Mesenchymal stem cell (in vitro differentiated cells and primary cell): ENCODE measurements around the gene POLR1B.

Source experiments
- DNase-seq: peaks from one replicate; pipeline ENCODE4 v3.0.0-alpha.2; 2013
- H2AFZ ChIP-seq: one replicate; pipeline ENCODE4 v1.6.1; 2013; ENCODE audit warnings: low read depth, mild to moderate bottlenecking, control low read depth, inconsistent platforms, low read length, moderate library complexity
- H2AK5ac ChIP-seq: 2 replicates; pipeline ENCODE4 v1.6.1; 2013; ENCODE audit warnings: low read length, moderate library complexity, mild to moderate bottlenecking, inconsistent platforms; ENCODE audit not compliant: severe bottlenecking
- H2BK120ac ChIP-seq: one replicate; pipeline ENCODE4 v1.6.1; 2013; ENCODE audit warnings: low read depth, mild to moderate bottlenecking, inconsistent platforms, low read length, moderate library complexity
- H2BK12ac ChIP-seq, 2 experiments: one replicate each; pipeline ENCODE4 v1.6.1; 2013; ENCODE audit warnings: inconsistent platforms in 2 of 2, low read length in 2 of 2, mild to moderate bottlenecking in 2 of 2, moderate library complexity in 2 of 2, control low read depth in 1 of 2
- H2BK15ac ChIP-seq: one replicate; pipeline ENCODE4 v1.6.1; 2013; ENCODE audit warnings: mild to moderate bottlenecking, low read depth, inconsistent platforms; ENCODE audit not compliant: poor library complexity, severe bottlenecking
- H2BK5ac ChIP-seq: 2 replicates; pipeline ENCODE4 v1.6.1; 2013; ENCODE audit warnings: low read depth, mild to moderate bottlenecking, low read length, control low read depth, inconsistent platforms; ENCODE audit not compliant: poor library complexity, severe bottlenecking
- H3K14ac ChIP-seq, 2 experiments: one replicate each; pipeline ENCODE4 v1.6.1; 2013; ENCODE audit warnings: inconsistent platforms in 2 of 2, low read length in 2 of 2, control low read depth in 1 of 2, mild to moderate bottlenecking in 1 of 2, moderate library complexity in 1 of 2
- H3K18ac ChIP-seq, 2 experiments: one replicate each; pipeline ENCODE4 v1.6.1; 2013; ENCODE audit warnings: inconsistent platforms in 2 of 2, low read length in 2 of 2, control low read depth in 1 of 2, low read depth in 1 of 2, mild to moderate bottlenecking in 1 of 2
- H3K23ac ChIP-seq, 2 experiments: one replicate each; pipeline ENCODE4 v1.6.1; 2013; ENCODE audit warnings: inconsistent platforms in 2 of 2, low read length in 2 of 2, mild to moderate bottlenecking in 2 of 2, moderate library complexity in 2 of 2, control low read depth in 1 of 2
- H3K27ac ChIP-seq: 2 replicates; pipeline ENCODE4 v1.5.1; 2013; ENCODE audit warnings: mild to moderate bottlenecking, moderate library complexity, low read length, control low read depth, inconsistent platforms; ENCODE audit not compliant: poor library complexity, severe bottlenecking
- H3K27me3 ChIP-seq, 2 experiments: 2 replicates each; pipeline versions ENCODE4 v1.6.1 to v1.7.0; 2013; ENCODE audit warnings: low read length in 2 of 2, mild to moderate bottlenecking in 2 of 2, moderate library complexity in 2 of 2, control low read depth in 1 of 2, inconsistent platforms in 1 of 2; ENCODE audit not compliant: control insufficient read depth in 1 of 2, insufficient read depth in 1 of 2
- H3K36me3 ChIP-seq, 2 experiments: 2 replicates each; pipeline versions ENCODE4 v1.6.1 to v1.7.0; 2013; ENCODE audit warnings: low read length in 2 of 2, control low read depth in 1 of 2, inconsistent platforms in 1 of 2, low read depth in 1 of 2, mild to moderate bottlenecking in 1 of 2; ENCODE audit not compliant: insufficient read depth in 2 of 2, control insufficient read depth in 1 of 2
- H3K4ac ChIP-seq, 2 experiments: one replicate each; pipeline ENCODE4 v1.6.1; 2013; ENCODE audit warnings: inconsistent platforms in 2 of 2, low read length in 2 of 2, mild to moderate bottlenecking in 2 of 2, moderate library complexity in 2 of 2, control low read depth in 1 of 2, low read depth in 1 of 2
- H3K4me1 ChIP-seq: 2 replicates; pipeline ENCODE4 v1.6.1; 2013; ENCODE audit warnings: low read depth, low read length, control low read depth; ENCODE audit not compliant: control insufficient read depth, insufficient read depth
- H3K4me2 ChIP-seq: 2 replicates; pipeline ENCODE4 v1.6.1; 2013; ENCODE audit warnings: low read length, mild to moderate bottlenecking, inconsistent platforms; ENCODE audit not compliant: poor library complexity, severe bottlenecking
- H3K4me3 ChIP-seq, 2 experiments: 2 replicates each; pipeline versions ENCODE4 v1.5.1 to v1.7.0; 2013; ENCODE audit warnings: low read length in 2 of 2, mild to moderate bottlenecking in 2 of 2, control low read depth in 1 of 2, low read depth in 1 of 2; ENCODE audit not compliant: insufficient read depth in 1 of 2
- H3K79me1 ChIP-seq: replicated peaks from 2 replicates; pipeline ENCODE4 v1.6.1; 2013; ENCODE audit warnings: mild to moderate bottlenecking, control low read depth, low read length, inconsistent platforms; ENCODE audit not compliant: poor library complexity, severe bottlenecking
- H3K9ac ChIP-seq: 2 replicates; pipeline ENCODE4 v1.7.0; 2013; ENCODE audit warnings: mild to moderate bottlenecking, low read length, moderate library complexity
- H3K9me3 ChIP-seq: 2 replicates; pipeline ENCODE4 v1.7.0; 2013; ENCODE audit warnings: mild to moderate bottlenecking, low read length; ENCODE audit not compliant: control insufficient read depth
- H4K8ac ChIP-seq: one replicate; pipeline ENCODE4 v1.6.1; 2013; ENCODE audit warnings: inconsistent platforms, mild to moderate bottlenecking, low read length, moderate library complexity
- H4K91ac ChIP-seq: one replicate; pipeline ENCODE4 v1.6.1; 2013; ENCODE audit warnings: mild to moderate bottlenecking, low read length, inconsistent platforms
- WGBS: methylation state at CpG from one replicate; pipeline ENCODE4 v1.1.7; 2013; ENCODE audit warnings: mixed read lengths; 5-methylcytosine and 5-hydroxymethylcytosine counted together

The POLR1B gene

DNA sequence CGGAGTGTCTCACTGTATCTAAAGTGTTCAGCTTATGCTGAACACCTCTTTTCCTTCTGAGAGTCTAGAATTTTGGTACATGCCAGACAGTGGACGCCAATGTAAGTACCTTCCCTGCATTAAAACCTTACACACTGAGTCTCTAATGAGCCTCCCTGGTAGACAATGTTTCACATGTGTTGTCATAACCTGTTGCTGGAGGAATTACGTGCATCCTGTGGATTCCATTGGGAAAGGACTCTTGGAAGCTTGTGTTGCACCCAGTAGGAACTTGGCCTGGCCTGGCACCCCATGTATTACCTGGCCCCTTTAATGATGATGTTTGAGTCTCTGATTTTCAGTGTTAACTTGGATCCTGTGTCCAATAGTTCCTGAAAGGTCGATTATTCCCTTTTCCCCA, 62.7 kb downstream of the POLR1B start:
- H3K4me1 ChIP-seq = no peaks in the 10 kb centered on the region
- H3K4me3 ChIP-seq = no peak overlapping the region
- no peaks in the 10 kb centered on the region for H3K9me3 ChIP-seq
- H4K8ac ChIP-seq = no peak overlapping the region
- H2BK15ac ChIP-seq = no peak overlapping the region
- no peak overlapping the region for H3K4ac ChIP-seq
- no peaks in the 10 kb centered on the region for H3K27me3 ChIP-seq
- H3K9ac ChIP-seq = no peak overlapping the region
- no peak overlapping the region for H3K23ac ChIP-seq
- no peak overlapping the region for H2BK5ac ChIP-seq
- H3K36me3 ChIP-seq = no peaks in the 10 kb centered on the region
- H3K14ac ChIP-seq = no peak overlapping the region
- no peak overlapping the region for H3K18ac ChIP-seq
- no peak overlapping the region for H4K91ac ChIP-seq
- no peak overlapping the region for H2BK120ac ChIP-seq
- H3K79me1 ChIP-seq = no peaks in the 10 kb centered on the region
- no peak overlapping the region for H2BK12ac ChIP-seq
- 89% methylated on average over 3 of the region's 4 CpGs for WGBS
- no peak overlapping the region for H3K4me2 ChIP-seq
- H3K27ac ChIP-seq = no peak overlapping the region
- DNase-seq = no peak
- no peak overlapping the region for H2AK5ac ChIP-seq
- H2AFZ ChIP-seq = no peak overlapping the region

DNA sequence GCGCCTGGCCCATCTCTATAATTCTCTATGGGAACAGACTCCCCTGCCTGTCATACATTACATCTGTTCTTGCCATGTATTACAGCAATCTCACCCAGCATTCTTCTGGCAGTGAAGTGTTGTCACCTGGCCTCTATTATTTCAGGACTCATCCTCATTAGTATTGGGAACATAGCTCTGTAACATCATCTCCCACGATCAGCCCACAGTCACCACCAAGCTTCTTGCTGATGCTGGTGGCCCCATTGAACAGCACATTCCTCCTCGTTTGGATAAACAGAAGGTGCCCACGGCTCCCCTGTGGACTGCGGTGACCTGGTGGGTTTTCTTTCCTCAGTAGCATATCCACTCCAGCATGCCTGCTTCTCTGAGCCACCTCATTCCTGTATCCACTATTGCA, 63.7 kb downstream of the POLR1B start:
- Histone ChIP-seq H3K36me3 (no peaks in the 10 kb centered on the region), H4K91ac (no peak overlapping the region)

DNA sequence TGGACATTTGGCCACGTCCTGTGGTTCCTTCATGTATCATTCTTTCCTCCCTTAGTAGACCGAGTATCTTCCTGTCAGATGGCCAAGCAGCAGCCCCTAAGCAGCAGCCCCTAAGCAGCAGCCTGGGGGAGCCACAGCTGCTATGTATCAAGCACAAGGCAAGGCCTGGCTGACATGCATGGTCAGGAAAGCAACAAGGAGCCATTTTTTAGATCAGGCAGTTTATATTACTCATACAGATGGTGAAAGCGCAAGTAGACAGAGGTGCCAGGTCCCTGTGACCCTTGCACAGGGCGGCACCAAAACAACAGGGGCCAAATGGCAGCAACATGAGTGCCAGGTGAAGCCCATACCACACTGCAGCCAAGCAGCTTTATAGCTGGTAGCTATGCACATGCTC, 64.3 kb downstream of the POLR1B start:
- no peak overlapping the region for H3K9ac ChIP-seq
- no peak overlapping the region for H3K23ac ChIP-seq
- no peak overlapping the region for H3K18ac ChIP-seq
- no peak overlapping the region for H2AK5ac ChIP-seq
- no peaks in the 10 kb centered on the region for H3K9me3 ChIP-seq
- no peak overlapping the region for H2BK120ac ChIP-seq
- no peak overlapping the region for H3K4me3 ChIP-seq
- H3K27ac ChIP-seq = no peak overlapping the region
- H4K8ac ChIP-seq = peak overlapping the region; percentile 59
- H3K36me3 ChIP-seq = no peaks in the 10 kb centered on the region
- H3K79me1 ChIP-seq = no peaks in the 10 kb centered on the region
- H3K14ac ChIP-seq = no peak overlapping the region
- H2BK5ac ChIP-seq = no peak overlapping the region
- H2BK12ac ChIP-seq = no peak overlapping the region
- no peak overlapping the region for H2AFZ ChIP-seq
- no peak for DNase-seq
- no peak overlapping the region for H3K4ac ChIP-seq
- no peaks in the 10 kb centered on the region for H3K4me1 ChIP-seq
- WGBS = 79% methylated on average over 4 of the region's 4 CpGs
- no peak overlapping the region for H4K91ac ChIP-seq
- H3K27me3 ChIP-seq = no peaks in the 10 kb centered on the region
- no peak overlapping the region for H3K4me2 ChIP-seq
- H2BK15ac ChIP-seq = no peak overlapping the region

More for the DNA sequence above, 63.7 kb downstream of the POLR1B start:
- H2BK12ac ChIP-seq = no peak overlapping the region
- H2BK5ac ChIP-seq = no peak overlapping the region
- no peak overlapping the region for H3K18ac ChIP-seq
- H3K23ac ChIP-seq = no peak overlapping the region
- no peak overlapping the region for H3K4me2 ChIP-seq
- H3K4me3 ChIP-seq = no peak overlapping the region
- H3K14ac ChIP-seq = no peak overlapping the region
- H3K4me1 ChIP-seq = no peaks in the 10 kb centered on the region
- H3K27me3 ChIP-seq = no peaks in the 10 kb centered on the region
- WGBS = 81% methylated on average over 5 of the region's 5 CpGs
- no peak overlapping the region for H3K9ac ChIP-seq
- H3K9me3 ChIP-seq = no peaks in the 10 kb centered on the region
- H4K8ac ChIP-seq = no peak overlapping the region
- no peak overlapping the region for H3K4ac ChIP-seq
- no peak overlapping the region for H2AK5ac ChIP-seq
- no peak overlapping the region for H2BK120ac ChIP-seq
- no peak overlapping the region for H2BK15ac ChIP-seq
- DNase-seq = no peak
- no peak overlapping the region for H2AFZ ChIP-seq
- no peaks in the 10 kb centered on the region for H3K79me1 ChIP-seq
- H3K27ac ChIP-seq = no peak overlapping the region

DNA sequence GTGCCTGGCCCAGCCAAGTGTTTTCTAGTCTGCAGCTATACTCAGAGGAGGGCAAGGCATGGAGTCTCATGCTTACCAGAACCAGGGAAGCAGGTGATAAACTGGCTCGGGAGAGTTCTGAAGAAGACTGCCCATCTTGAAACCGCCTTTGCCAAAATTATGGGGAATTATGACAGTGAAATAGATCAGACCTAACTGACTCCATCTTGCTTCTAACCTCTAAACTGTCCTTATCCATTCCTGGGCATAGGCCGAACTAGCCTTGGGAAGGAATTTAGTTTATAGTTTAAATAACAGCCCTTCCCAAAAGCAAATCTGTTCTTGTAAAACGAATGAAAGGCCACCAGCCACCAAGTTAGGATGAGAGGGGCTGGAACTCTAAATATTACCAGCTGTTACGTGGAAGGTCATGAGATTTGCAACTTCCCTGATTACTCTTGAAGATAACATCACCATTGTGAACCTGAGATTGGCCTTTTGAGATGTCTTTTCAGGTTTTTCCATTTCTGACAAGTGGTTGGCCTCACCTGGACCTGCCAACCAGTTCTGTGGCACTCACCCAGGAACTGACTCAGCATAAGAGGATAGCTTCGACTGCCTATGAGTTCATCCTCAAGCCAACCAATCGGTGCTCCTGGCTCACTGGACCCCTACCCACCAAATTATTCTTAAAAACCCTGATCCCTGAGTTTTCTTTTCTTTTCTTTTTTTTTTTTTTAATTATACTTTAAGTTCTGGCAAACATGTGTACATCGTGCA, 65.6 kb downstream of the POLR1B start:
- H4K91ac ChIP-seq = no peak overlapping the region
- H3K14ac ChIP-seq = no peak overlapping the region
- no peak overlapping the region for H3K4ac ChIP-seq
- no peak overlapping the region for H2AFZ ChIP-seq
- no peaks in the 10 kb centered on the region for H3K27me3 ChIP-seq
- no peak overlapping the region for H3K18ac ChIP-seq
- H3K9ac ChIP-seq = no peak overlapping the region
- DNase-seq = no peak
- no peak overlapping the region for H3K23ac ChIP-seq
- WGBS = 85% methylated on average over 6 of the region's 8 CpGs
- H3K79me1 ChIP-seq = no peaks in the 10 kb centered on the region
- H3K27ac ChIP-seq = no peak overlapping the region
- H3K36me3 ChIP-seq = no peaks in the 10 kb centered on the region
- H3K4me3 ChIP-seq = no peak overlapping the region
- no peak overlapping the region for H3K4me2 ChIP-seq
- no peaks in the 10 kb centered on the region for H3K4me1 ChIP-seq
- H2BK12ac ChIP-seq = no peak overlapping the region
- H2BK15ac ChIP-seq = no peak overlapping the region
- no peak overlapping the region for H2BK120ac ChIP-seq
- H2AK5ac ChIP-seq = no peak overlapping the region
- no peak overlapping the region for H4K8ac ChIP-seq
- H2BK5ac ChIP-seq = no peak overlapping the region
- H3K9me3 ChIP-seq = no peaks in the 10 kb centered on the region
